ENCODE data around the gene CDH5.
"Not testable (repeated sequence)": the region's sequence is repeated elsewhere in the genome, so short reads cannot be mapped to it uniquely, and the experiment has no call there.

The CDH5 gene

DNA sequence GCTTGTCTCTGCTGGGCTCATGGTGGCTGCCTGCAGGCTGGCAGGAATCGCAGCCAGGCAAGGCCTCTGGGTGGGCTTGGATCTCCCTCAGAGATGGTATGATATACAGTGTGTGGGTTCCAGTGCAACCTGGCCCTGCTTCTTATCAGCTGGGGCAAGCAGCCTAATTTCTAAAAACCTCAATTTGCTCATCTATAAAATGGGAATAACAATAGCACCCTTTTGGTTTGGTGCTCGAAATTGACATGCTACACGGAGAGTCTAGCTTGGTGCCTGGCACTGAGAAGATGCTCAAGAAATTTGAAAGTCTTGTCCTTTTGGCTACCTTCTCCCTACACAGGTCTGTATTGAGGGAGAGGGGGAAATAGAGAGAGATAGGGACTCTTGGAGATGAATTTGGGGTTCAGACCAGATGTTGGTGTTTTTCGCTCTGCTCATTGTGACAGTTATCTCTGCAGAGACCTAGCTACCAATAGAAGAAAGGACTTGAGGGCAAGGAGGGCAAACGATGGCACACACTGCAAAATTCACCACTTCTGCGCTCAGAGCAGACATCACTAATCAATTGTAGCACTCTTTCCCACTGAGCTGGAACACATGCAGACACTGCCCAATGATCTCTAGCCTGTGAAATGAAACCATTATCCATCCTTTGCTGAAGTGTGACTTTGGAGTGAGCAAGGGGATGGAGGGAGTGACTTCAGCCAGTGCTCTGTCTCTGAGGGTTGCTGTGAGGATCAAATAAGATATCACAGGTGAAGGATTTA is 76.2 kb downstream of the CDH5 start:
- TF ChIP-seq, protein P1, sequence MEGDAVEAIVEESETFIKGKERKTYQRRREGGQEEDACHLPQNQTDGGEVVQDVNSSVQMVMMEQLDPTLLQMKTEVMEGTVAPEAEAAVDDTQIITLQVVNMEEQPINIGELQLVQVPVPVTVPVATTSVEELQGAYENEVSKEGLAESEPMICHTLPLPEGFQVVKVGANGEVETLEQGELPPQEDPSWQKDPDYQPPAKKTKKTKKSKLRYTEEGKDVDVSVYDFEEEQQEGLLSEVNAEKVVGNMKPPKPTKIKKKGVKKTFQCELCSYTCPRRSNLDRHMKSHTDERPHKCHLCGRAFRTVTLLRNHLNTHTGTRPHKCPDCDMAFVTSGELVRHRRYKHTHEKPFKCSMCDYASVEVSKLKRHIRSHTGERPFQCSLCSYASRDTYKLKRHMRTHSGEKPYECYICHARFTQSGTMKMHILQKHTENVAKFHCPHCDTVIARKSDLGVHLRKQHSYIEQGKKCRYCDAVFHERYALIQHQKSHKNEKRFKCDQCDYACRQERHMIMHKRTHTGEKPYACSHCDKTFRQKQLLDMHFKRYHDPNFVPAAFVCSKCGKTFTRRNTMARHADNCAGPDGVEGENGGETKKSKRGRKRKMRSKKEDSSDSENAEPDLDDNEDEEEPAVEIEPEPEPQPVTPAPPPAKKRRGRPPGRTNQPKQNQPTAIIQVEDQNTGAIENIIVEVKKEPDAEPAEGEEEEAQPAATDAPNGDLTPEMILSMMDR (IDR thresholded peaks at IDR 0.05; ENCODE audit: low read depth, low read length), result no peak

DNA sequence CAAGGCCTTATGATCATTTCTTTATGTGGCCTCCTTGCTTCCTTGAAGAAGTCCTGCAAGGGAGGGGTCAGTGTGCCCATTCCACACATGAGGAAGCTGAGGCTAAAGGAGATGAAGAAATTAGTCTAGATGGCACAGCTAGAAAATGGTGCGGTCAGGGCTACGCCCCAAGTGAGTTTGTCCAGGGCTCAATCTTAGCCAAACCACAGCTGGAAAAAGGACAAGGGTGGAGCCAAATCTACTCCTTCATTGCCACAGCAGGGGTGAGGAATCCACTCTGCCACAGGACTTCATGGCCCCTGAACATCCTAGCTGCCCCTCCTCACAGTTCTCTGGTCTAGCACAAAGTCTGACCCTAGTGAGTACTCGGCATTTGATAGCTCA is 76.8 kb downstream of the CDH5 start:
- H3K4me3 ChIP-seq (ENCODE audit: low read depth, low read length), result no peak overlapping the region
- H3K9me3 ChIP-seq, result no peaks in the 10 kb centered on the region
- no peaks in the 10 kb centered on the region for H3K4me1 ChIP-seq
- no peak for DNase-seq
- H3K36me3 ChIP-seq, result no peaks in the 10 kb centered on the region
- no peaks in the 10 kb centered on the region for H3K27me3 ChIP-seq
- TF ChIP-seq, protein P1 (IDR thresholded peaks at IDR 0.05; ENCODE audit: low read depth, low read length), result no peak

More for the DNA sequence above, 76.2 kb downstream of the CDH5 start:
- Histone ChIP-seq H3K36me3 (no peaks in the 10 kb centered on the region), H3K4me3 (ENCODE audit: low read depth, low read length) (no peak overlapping the region), H3K27me3 (no peaks in the 10 kb centered on the region), H3K4me1 (no peaks in the 10 kb centered on the region), H3K9me3 (no peaks in the 10 kb centered on the region)
- DNase-seq, result no peak

DNA sequence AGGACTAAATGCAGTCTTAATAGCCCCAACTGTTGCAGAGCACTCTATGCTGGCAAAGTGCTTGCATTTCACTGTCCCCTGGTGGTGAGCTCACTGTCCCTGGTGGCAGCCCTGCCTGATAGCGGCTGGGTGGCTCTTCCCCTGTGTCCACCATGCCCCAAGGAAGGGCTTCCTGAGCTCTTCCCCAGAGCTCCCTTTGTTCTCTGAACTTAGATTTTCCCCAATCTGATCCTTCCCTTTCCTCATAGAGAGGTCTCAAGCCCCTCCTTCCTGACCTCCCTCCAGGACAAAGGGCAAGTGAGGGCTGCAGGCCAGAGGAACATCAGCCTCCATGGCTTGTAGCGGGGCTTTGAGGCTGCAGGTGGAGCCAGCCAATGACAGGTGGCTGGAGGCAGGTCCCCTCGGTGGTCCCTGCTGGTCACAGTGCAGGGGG is 77.6 kb downstream of the CDH5 start:
- Histone ChIP-seq H3K9me3 (no peaks in the 10 kb centered on the region), H3K4me3 (ENCODE audit: low read depth, low read length) (no peak overlapping the region), H3K27me3 (no peaks in the 10 kb centered on the region), H3K4me1 (no peaks in the 10 kb centered on the region), H3K36me3 (no peaks in the 10 kb centered on the region)
- TF ChIP-seq, protein P1 (IDR thresholded peaks at IDR 0.05; ENCODE audit: low read depth, low read length), result peak; percentile 26; the same call in 1 of the 2 replicates
- DNase-seq, result no peak

DNA sequence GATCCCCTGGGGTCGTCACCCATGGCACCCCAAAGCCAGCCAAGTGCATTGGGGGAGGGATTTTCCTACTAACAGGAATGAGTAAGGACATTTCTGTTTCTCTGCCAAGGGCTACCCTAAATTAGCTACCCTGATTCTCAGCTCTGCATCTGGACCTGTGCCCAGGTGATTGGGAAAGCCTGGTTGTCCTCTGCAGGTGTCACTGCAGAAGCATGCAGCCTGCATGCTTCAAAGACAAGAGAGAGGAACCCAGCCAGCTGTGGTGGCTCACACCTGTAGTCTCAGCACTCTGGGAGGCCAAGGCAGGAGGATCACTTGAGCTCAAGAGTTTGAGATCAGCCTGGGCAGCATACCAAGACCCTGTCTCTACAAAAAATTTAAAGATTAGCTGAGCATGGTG is 80.2 kb downstream of the CDH5 start:
- no peaks in the 10 kb centered on the region for H3K9me3 ChIP-seq
- DNase-seq, result no peak
- TF ChIP-seq, protein P1 (IDR thresholded peaks at IDR 0.05; ENCODE audit: low read depth, low read length), result no peak
- no peaks in the 10 kb centered on the region for H3K4me1 ChIP-seq
- no peak overlapping the region for H3K4me3 ChIP-seq (ENCODE audit: low read depth, low read length)
- H3K27me3 ChIP-seq, result no peaks in the 10 kb centered on the region
- no peaks in the 10 kb centered on the region for H3K36me3 ChIP-seq

DNA sequence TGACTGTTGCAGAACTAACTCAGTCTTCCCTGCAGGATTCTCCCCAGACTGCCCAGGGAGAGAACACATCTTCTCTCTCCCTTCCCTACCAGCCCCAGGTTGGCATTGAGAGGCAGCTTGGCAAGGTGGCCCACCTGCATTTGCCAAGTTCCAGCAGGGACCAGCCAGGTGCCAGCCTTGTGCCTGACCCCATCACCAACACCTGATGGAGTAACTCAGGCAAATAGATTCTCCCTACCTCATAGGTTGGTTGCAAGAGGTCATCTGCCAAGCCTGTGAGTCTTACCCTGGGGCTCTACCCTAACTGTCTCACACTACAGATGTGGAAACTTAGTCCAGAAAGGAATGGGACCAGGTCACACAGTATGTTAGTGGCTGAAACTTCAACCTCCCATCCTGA is 81.0 kb downstream of the CDH5 start:
- no peak for DNase-seq
- TF ChIP-seq, protein P1 (IDR thresholded peaks at IDR 0.05; ENCODE audit: low read depth, low read length), result no peak
- Histone ChIP-seq H3K9me3 (no peaks in the 10 kb centered on the region), H3K4me3 (ENCODE audit: low read depth, low read length) (no peak overlapping the region), H3K27me3 (no peaks in the 10 kb centered on the region), H3K36me3 (no peaks in the 10 kb centered on the region), H3K4me1 (no peaks in the 10 kb centered on the region)

DNA sequence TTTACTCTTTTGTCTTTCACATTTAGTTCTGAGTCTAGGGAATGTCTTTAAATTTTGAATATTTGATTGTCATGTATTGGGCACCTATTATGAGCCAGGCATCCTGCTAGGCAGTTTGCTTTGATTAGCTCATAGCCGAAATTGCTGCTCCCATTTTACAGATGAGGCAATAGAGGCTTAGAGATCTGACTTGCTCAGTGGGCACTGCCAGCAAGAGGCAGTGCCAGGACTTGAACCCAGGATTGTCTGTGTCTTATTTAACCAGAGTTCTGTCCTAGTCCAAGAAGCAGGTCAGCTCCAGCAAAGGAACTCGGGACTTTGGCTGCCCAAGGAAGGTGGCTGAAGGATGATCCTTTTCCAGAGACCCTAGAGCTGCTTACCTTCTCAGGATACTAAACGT is 85.1 kb downstream of the CDH5 start:
- no peaks in the 10 kb centered on the region for H3K36me3 ChIP-seq
- no peaks in the 10 kb centered on the region for H3K9me3 ChIP-seq
- H3K4me1 ChIP-seq, result no peaks in the 10 kb centered on the region
- DNase-seq, result no peak
- no peak overlapping the region for H3K4me3 ChIP-seq (ENCODE audit: low read depth, low read length)
- no peaks in the 10 kb centered on the region for H3K27me3 ChIP-seq
- TF ChIP-seq, protein P1 (IDR thresholded peaks at IDR 0.05; ENCODE audit: low read depth, low read length), result no peak

DNA sequence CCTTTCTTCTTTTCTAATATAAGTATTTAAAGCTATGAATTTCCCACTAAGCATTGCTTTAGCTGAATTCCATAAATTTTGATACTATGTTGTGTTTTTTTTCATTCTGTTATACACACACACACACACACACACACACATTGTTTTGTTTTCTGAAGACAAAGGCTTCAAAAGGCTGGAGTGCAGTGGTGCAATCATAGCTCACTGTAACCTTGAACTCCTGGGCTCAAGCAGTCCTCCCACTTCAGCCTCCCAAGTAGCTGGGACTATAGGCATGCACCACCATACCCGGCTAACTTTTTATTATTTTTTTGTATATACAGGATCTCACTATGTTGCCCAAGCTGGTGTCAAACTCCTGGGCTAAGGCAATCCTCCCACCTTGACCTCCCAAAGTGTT is 86.7 kb downstream of the CDH5 start:
- H3K36me3 ChIP-seq; H3K4me1 ChIP-seq; H3K27me3 ChIP-seq; H3K9me3 ChIP-seq; DNase-seq; H3K4me3 ChIP-seq (ENCODE audit: low read depth, low read length): not testable (repeated sequence)

Data from BE2C (cell line).